Heart left ventricle (tissue), 16 donors: ENCODE measurements around the gene SCAP. TPM values are rescaled to one million over a fixed set of nuclear protein-coding genes. Genes with fewer than 3 reads are reported as not detected.

ENCODE experiments used
- ATAC-seq, 4 donors: fragments of 200-7000 bp; cut with Tn5 transposase; one replicate each; pipeline ENCODE4 v1.9.1; 2020 to 2022; ENCODE audit warnings: moderate library complexity in 4 of 4, mild to moderate bottlenecking in 3 of 4, moderate number of reproducible peaks in 1 of 4
- DNase-seq, 5 donors: peaks; one replicate each; pipeline ENCODE4 v3.0.0-alpha.2; 2020
- H3K27ac ChIP-seq, 12 donors: fragments of 200-600 bp; sonication (generic) in 4 of 12; one replicate each; pipeline versions ENCODE4 v1.5.0 to v1.8.0; 2016 to 2022; ENCODE audit warnings: mild to moderate bottlenecking in 2 of 12
- H3K27me3 ChIP-seq, 9 donors: fragments of 200-600 bp; sonication (generic) in 2 of 9; one replicate each; pipeline versions ENCODE4 v1.5.1 to v1.8.0; 2016 to 2022; ENCODE audit warnings: mild to moderate bottlenecking in 3 of 9
- H3K36me3 ChIP-seq, 9 donors: fragments of 200-600 bp; sonication (generic) in 2 of 9; one replicate each; pipeline versions ENCODE4 v1.5.0 to v1.8.0; 2018 to 2022; ENCODE audit warnings: mild to moderate bottlenecking in 2 of 9
- H3K4me1 ChIP-seq, 12 donors: fragments of 200-600 bp; sonication (generic) in 4 of 12; one replicate each; pipeline versions ENCODE4 v1.5.0 to v1.8.0; 2016 to 2022; ENCODE audit warnings: mild to moderate bottlenecking in 3 of 12
- H3K4me3 ChIP-seq, 12 donors: fragments of 200-600 bp; sonication (generic) in 4 of 12; one replicate each; pipeline versions ENCODE4 v1.5.0 to v1.8.0; 2017 to 2022; ENCODE audit warnings: mild to moderate bottlenecking in 9 of 12, moderate library complexity in 4 of 12
- H3K9me3 ChIP-seq, 12 donors: fragments of 200-600 bp; sonication (generic) in 4 of 12; one replicate each; pipeline versions ENCODE4 v1.5.0 to v1.8.0; 2016 to 2022; ENCODE audit warnings: mild to moderate bottlenecking in 1 of 12
- CTCF ChIP-seq, 12 donors: fragments of 200-600 bp; sonication (generic) in 4 of 12; IDR thresholded peaks; one replicate each; pipeline versions ENCODE4 v1.5.0 to v1.8.0; 2018 to 2022; ENCODE audit warnings: antibody characterized with exemption in 12 of 12, mild to moderate bottlenecking in 5 of 12
- POLR2A ChIP-seq, 2 donors: fragments of 450-650 bp; IDR thresholded peaks; one replicate each; pipeline ENCODE4 v1.6.1; 2017; ENCODE audit warnings: antibody characterized with exemption in 2 of 2, mild to moderate bottlenecking in 2 of 2, moderate library complexity in 2 of 2
- WGBS, 4 donors: extraction: QIAGEN DNeasy Blood & Tissue Kit in 2 of 4; methylation state at CpG; one replicate each; pipeline versions ENCODE4 v1.1.5 to v1.1.7; 2013 to 2018; 5-methylcytosine and 5-hydroxymethylcytosine counted together
- intact Hi-C, 10 donors: fragments of 100-400 bp; cut with DNase I; formaldehyde crosslinking; loops; one replicate each; pipeline versions ENCODE4 v1.11.1 to v1.14.2; 2022
- polyA plus RNA-seq, 2 donors: library from polyadenylated mRNA; stranded (reverse); fragments of 200-250 nt; gene quantifications; one replicate each; pipeline ENCODE4 v1.2.3, GENCODE V29; 2013
- total RNA-seq, 9 donors: library from RNA; depleted of rRNA in 2 of 9; stranded (reverse); fragments of >200 nt in 2 of 9; fragmentation: NEBNext Ultra II Directional in 3 of 9; extraction: Animal tissue kit (Norgen Biotek cat#: 25700) in 3 of 9; gene quantifications; one replicate each; pipeline versions ENCODE4 v1.1.0 to v1.2.4, GENCODE V29; 2016 to 2023
- donor health status: ischemic (EF 13 %, LVEDD 7.1; RV severe dilation, severe dysfunction).
- donor health status: healthy with polysubstance abuse.
- donor health status: DM: no; HTN: yes; CAD: no.
- donor health status: DM: no; HTN: no; CAD: no.
- donor health status: ischemic (EF 25% LVEDD 6.9; RV normal size, moderate dysfunction).
- donor health status: ischemic (EF 25% LVEDD 5.7; RV mildly dilated, moderate dysfunction).
- donor health status: healthy.
- donor health status: DM: yes; HTN: yes; CAD: no.
- donor health status: ischemic (EF 35%, LVEDD 5.7; RV mildly dilated, moderate dysfunction).
- donor health status: nonischemic (EF 11% LVEDD 7.7; RV severe dilation, severe dysfunction).
- donor health status: DM: yes; HTN: yes; CAD: no.
- donor health status: PGD.
- donor health status: ischemic (EF 29% LVEDD 5.4; RV normal size, mild dysfunction).
- donor health status: nonischemic (EF 23%, LVEDD 6.1; RV moderate dilation, normal function).

The SCAP gene
- total and polyA plus RNA-seq, 11 donors: 36.8 to 71.6 (median 41.8) TPM

GRCh38 chr3:47503033-47503432 lies 27.3 kb upstream of the SCAP start:
- DNase-seq (no peak), ATAC-seq (no peak)
- 84 to 89% (median 85%) methylated on average over 2 of the region's 2 CpGs for WGBS, 4 donors
- no peaks in the 10 kb centered on the region for H3K4me1 ChIP-seq
- TF ChIP-seq CTCF (IDR thresholded peaks at IDR 0.05) (no peak), POLR2A (IDR thresholded peaks at IDR 0.05) (no peak)
- peaks cover 0 to 88% (median 70%) of the 10 kb centered on the region in 9 donors for H3K36me3 ChIP-seq
- intact Hi-C loops: no loop called here
- no peak overlapping the region for H3K4me3 ChIP-seq
- no peaks in the 10 kb centered on the region for H3K9me3 ChIP-seq
- H3K27ac ChIP-seq: no peak overlapping the region
- no peaks in the 10 kb centered on the region for H3K27me3 ChIP-seq

GRCh38 chr3:47496892-47497291 lies 21.2 kb upstream of the SCAP start:
- Histone ChIP-seq H3K4me3 (no peak overlapping the region), H3K27me3 (no peaks in the 10 kb centered on the region), H3K36me3 (peaks cover 0 to 80% (median 64%) of the 10 kb centered on the region in 9 donors), H3K4me1 (no peaks in the 10 kb centered on the region), H3K9me3 (no peaks in the 10 kb centered on the region), H3K27ac (no peak overlapping the region)
- intact Hi-C loops: no loop called here
- ATAC-seq (no peak), DNase-seq (no peak)
- TF ChIP-seq POLR2A (IDR thresholded peaks at IDR 0.05) (no peak), CTCF (IDR thresholded peaks at IDR 0.05) (no peak)

- Histone ChIP-seq H3K4me1 (no peaks in the 10 kb centered on the region), H3K27ac (no peak overlapping the region), H3K36me3 (peaks cover 0 to 79% (median 55%) of the 10 kb centered on the region in 9 donors), H3K9me3 (no peaks in the 10 kb centered on the region), H3K4me3 (no peak overlapping the region), H3K27me3 (no peaks in the 10 kb centered on the region)
- DNase-seq (no peak), ATAC-seq (no peak)
- TF ChIP-seq POLR2A (IDR thresholded peaks at IDR 0.05) (no peak), CTCF (IDR thresholded peaks at IDR 0.05) (no peak)
- intact Hi-C loops: no loop called here
- WGBS, 4 donors: 90 to 97% (median 95%) methylated on average over 8 of the region's 8 CpGs
These were observed 20.1 kb upstream of the SCAP start for GRCh38 chr3:47495886-47496285.

- Histone ChIP-seq H3K27ac (no peak overlapping the region), H3K36me3 (peaks cover 0 to 74% (median 48%) of the 10 kb centered on the region in 9 donors), H3K27me3 (no peaks in the 10 kb centered on the region), H3K9me3 (no peaks in the 10 kb centered on the region), H3K4me1 (no peaks in the 10 kb centered on the region), H3K4me3 (no peak overlapping the region)
- intact Hi-C loops: no loop called here
- ATAC-seq (no peak), DNase-seq (no peak)
- TF ChIP-seq POLR2A (IDR thresholded peaks at IDR 0.05): no peak
- no peak for TF ChIP-seq CTCF (IDR thresholded peaks at IDR 0.05)
- WGBS, 4 donors: 94 to 97% (median 95%) methylated on average over 4 of the region's 4 CpGs
These were observed 19.4 kb upstream of the SCAP start for GRCh38 chr3:47495111-47495510.
